ENCODE measurements around the gene EVPLL. TPM values are rescaled to one million over a fixed set of nuclear protein-coding genes. Genes with fewer than 3 reads are reported as not detected.
"Not testable (repeated sequence)": the region's sequence is repeated elsewhere in the genome, so short reads cannot be mapped to it uniquely, and the experiment has no call there.

Gene EVPLL
- total and polyA plus RNA-seq, 9 donors, result not detected

- Histone ChIP-seq H3K27me3 (no peaks in the 10 kb centered on the region), H3K27ac (no peak overlapping the region), H3K36me3 (no peaks in the 10 kb centered on the region), H3K9me3 (no peaks in the 10 kb centered on the region), H3K4me1 (ENCODE audit: insufficient read depth) (no peaks in the 10 kb centered on the region), H3K4me3 (no peak overlapping the region)
- no peak for TF ChIP-seq EP300 (IDR thresholded peaks at IDR 0.05)
- no peak for TF ChIP-seq POLR2A (IDR thresholded peaks at IDR 0.05)
- no peak for TF ChIP-seq CTCF (IDR thresholded peaks at IDR 0.05)
- intact Hi-C loops (cut with DNase I), result no loop called here
- no peak for DNase-seq
- WGBS, 3 donors, result 93 to 100% (median 100%) methylated on average over 2 of the region's 2 CpGs
These were observed 577 bp downstream of the EVPLL start for GRCh38 chr17:18378205-18378505.

GRCh38 chr17:18378614-18379013 lies 1.0 kb downstream of the EVPLL start:
- intact Hi-C loops (cut with DNase I); H3K27me3 ChIP-seq; H3K4me3 ChIP-seq; H3K9me3 ChIP-seq; DNase-seq; H3K36me3 ChIP-seq; H3K27ac ChIP-seq; H3K4me1 ChIP-seq (ENCODE audit: insufficient read depth): not testable (repeated sequence)
- 84 to 86% (median 85%) methylated on average over 5 of the region's 5 CpGs for WGBS, 3 donors

- TF ChIP-seq CTCF (IDR thresholded peaks at IDR 0.05), result no peak
- intact Hi-C loops (cut with DNase I), result no loop called here
- no peak for DNase-seq
- no peaks in the 10 kb centered on the region for H3K4me1 ChIP-seq (ENCODE audit: insufficient read depth)
- no peaks in the 10 kb centered on the region for H3K36me3 ChIP-seq
- H3K9me3 ChIP-seq, result no peaks in the 10 kb centered on the region
- H3K27ac ChIP-seq, result no peak overlapping the region
- no peaks in the 10 kb centered on the region for H3K27me3 ChIP-seq
- 55 to 65% (median 58%) methylated on average over 13 to 16 of the region's 16 CpGs for WGBS, 3 donors
- H3K4me3 ChIP-seq, result no peak overlapping the region
These were observed 1.9 kb downstream of the EVPLL start for GRCh38 chr17:18379246-18380146.

GRCh38 chr17:18380471-18381157 lies 3.0 kb downstream of the EVPLL start:
- H3K4me3 ChIP-seq, result no peak overlapping the region
- H3K4me1 ChIP-seq (ENCODE audit: insufficient read depth), result no peaks in the 10 kb centered on the region
- no peak overlapping the region for H3K27ac ChIP-seq
- 58 to 75% (median 59%) methylated on average over 12 to 15 of the region's 15 CpGs for WGBS, 3 donors
- no peaks in the 10 kb centered on the region for H3K36me3 ChIP-seq
- no peaks in the 10 kb centered on the region for H3K27me3 ChIP-seq
- TF ChIP-seq CTCF (IDR thresholded peaks at IDR 0.05) (no peak), POLR2A (IDR thresholded peaks at IDR 0.05) (no peak), EP300 (IDR thresholded peaks at IDR 0.05) (no peak)
- no peaks in the 10 kb centered on the region for H3K9me3 ChIP-seq
- intact Hi-C loops (cut with DNase I), result no loop called here
- DNase-seq, result no peak

All from ovary (tissue), 9 donors.